K562 (cell line): ENCODE measurements around the gene LMBR1L. TPM values are rescaled to one million over a fixed set of nuclear protein-coding genes. Genes with fewer than 3 reads are reported as not detected.
A peak's percentile ranks its signal among the peaks of the same experiment; 100 is the strongest.

Experiments used
- CHAMP1 ChIP-seq: fragments of 450-650 bp; IDR thresholded peaks from 2 replicates; pipeline ENCODE4 v1.6.1; 2016; ENCODE audit warnings: mild to moderate bottlenecking
- FOXK2 ChIP-seq, 2 experiments: fragments of 450-650 bp; IDR thresholded peaks in 1 of 2; conservative IDR thresholded peaks in 1 of 2; 2 replicates each; pipeline ENCODE4 v1.6.1; 2016; ENCODE audit warnings: low read depth in 2 of 2, mild to moderate bottlenecking in 1 of 2
- FOXO4 ChIP-seq: fragments of 450-650 bp; formaldehyde crosslinking; IDR thresholded peaks from 2 replicates; pipeline ENCODE4 v1.4.0; 2020; ENCODE audit warnings: mild to moderate bottlenecking, moderate library complexity
- GTF2E2 ChIP-seq: fragments of 200-800 bp; sonication (Bioruptor generic); IDR thresholded peaks from 2 replicates; pipeline ENCODE4 v1.6.1; 2016; ENCODE audit warnings: missing genetic modification characterization, missing compliant biosample characterization
- L3MBTL2 ChIP-seq: fragments of 450-650 bp; IDR thresholded peaks from 2 replicates; pipeline ENCODE4 v1.6.1; 2016; ENCODE audit warnings: mild to moderate bottlenecking, moderate library complexity
- NFYB ChIP-seq: IDR thresholded peaks from 2 replicates; pipeline ENCODE4 v1.6.1; 2011; ENCODE audit warnings: mild to moderate bottlenecking, moderate library complexity; ENCODE audit not compliant: insufficient read length; ENCODE audit errors: extremely low read depth
- PHF8 ChIP-seq: fragments of 200-600 bp; sonication (generic); IDR thresholded peaks from 2 replicates; pipeline ENCODE4 v1.6.1; 2012; ENCODE audit warnings: mixed run types, mild to moderate bottlenecking, inconsistent platforms, low read length, moderate library complexity, borderline replicate concordance
- REST ChIP-seq, 2 experiments: fragments of 450-650 bp; formaldehyde crosslinking in 1 of 2; IDR thresholded peaks; 2 replicates each; pipeline versions ENCODE4 v1.4.0 to v1.6.1; 2014 to 2020; ENCODE audit warnings: mild to moderate bottlenecking in 2 of 2, borderline replicate concordance in 1 of 2, low read depth in 1 of 2
- SOX6 ChIP-seq: fragments of 450-650 bp; IDR thresholded peaks from 2 replicates; pipeline ENCODE4 v1.6.1; 2014; ENCODE audit warnings: mild to moderate bottlenecking
- SPI1 ChIP-seq: IDR thresholded peaks from 2 replicates; pipeline ENCODE4 v1.6.1; 2011; ENCODE audit warnings: low read depth, low read length, control low read depth, borderline replicate concordance
- STAT5A ChIP-seq: IDR thresholded peaks from 2 replicates; pipeline ENCODE4 v1.6.1; 2012; ENCODE audit warnings: low read length, inconsistent platforms, borderline replicate concordance
- TAF7 ChIP-seq: fragments of 450-650 bp; IDR thresholded peaks from 2 replicates; pipeline ENCODE4 v1.6.1; 2016; ENCODE audit warnings: missing genetic modification characterization, missing compliant biosample characterization
- THRAP3 ChIP-seq: fragments of 450-650 bp; IDR thresholded peaks from 2 replicates; pipeline ENCODE4 v1.6.1; 2016; ENCODE audit warnings: mild to moderate bottlenecking, inconsistent platforms, borderline replicate concordance
- USF1 ChIP-seq: sonication (generic); formaldehyde crosslinking; IDR thresholded peaks from 2 replicates; pipeline ENCODE4 v1.9.0; 2022; ENCODE audit warnings: mild to moderate bottlenecking, missing genetic modification reagents
- ZNF175 ChIP-seq: fragments of 200-800 bp; sonication (Bioruptor generic); IDR thresholded peaks from 2 replicates; pipeline ENCODE4 v1.6.1; 2016; ENCODE audit warnings: low read depth, mild to moderate bottlenecking, missing genetic modification characterization, missing compliant biosample characterization
- polyA plus RNA-seq, 8 experiments: library from polyadenylated mRNA; depleted of rRNA in 4 of 8; stranded (reverse) in 5 of 8; unstranded in 3 of 8; fragments of >200 nt; fragmentation: Nextera tagmentation in 2 of 8; fragmentation: Illumina TruSeq in 1 of 8; extraction: Ambion mirVana in 2 of 8; extraction: Trizol in 1 of 8; gene quantifications; 2 replicates each; pipeline versions ENCODE4 v1.2.1 to v1.2.3, GENCODE V29; 2011 to 2014; ENCODE audit warnings: inconsistent platforms in 1 of 8, missing spikeins in 1 of 8
- total RNA-seq, 7 experiments: library from RNA; depleted of rRNA in 6 of 7; stranded (reverse); fragments of >200 nt in 6 of 7; fragmentation: Illumina TruSeq in 2 of 7; extraction: Trizol in 2 of 7; gene quantifications; 2 replicates each; pipeline versions ENCODE4 v1.2.1 to v1.2.3, GENCODE V29; 2011 to 2021; ENCODE audit warnings: low replicate concordance in 1 of 7

The LMBR1L gene
- total and polyA plus RNA-seq, 9 of the 15 experiments (the other 6 are each of a cell fraction or from before 2014, with no cell fraction given), result 2.5 to 57.0 (median 31.1) TPM

GRCh38 chr12:49138587-49138986, 27.9 kb upstream of the LMBR1L start (continued):
- TF ChIP-seq SOX6 (peak; percentile 57; the same call in 1 of the 2 replicates), THRAP3 (no peak), FOXK2 (conservative IDR thresholded peaks at IDR 0.05 in 1 of 2, IDR thresholded peaks at IDR 0.05 in 1 of 2; ENCODE audit: low read depth in 2 of 2) (peak; percentile 30 to 52; a peak in 1 of 4 replicates), REST (IDR thresholded peaks at IDR 0.05; ENCODE audit: borderline replicate concordance) (peak; percentile 52; the same call in 1 of the 2 replicates), REST (CRISPR knock-in tag; IDR thresholded peaks at IDR 0.05; ENCODE audit: low read depth) (no peak), FOXO4 (CRISPR knock-in tag) (no peak), CHAMP1 (0 out of 2 replicates have a peak, but pooled peaks have one; percentile 23), STAT5A (peak; percentile 16; the same call in 1 of the 2 replicates), USF1 (peak; percentile 74), TAF7 (tag) (0 out of 2 replicates have a peak, but pooled peaks have one; percentile 23), L3MBTL2 (peak; percentile 35; the same call in 1 of the 2 replicates), ZNF175 (CRISPR knock-in tag) (no peak), PHF8 (peak; percentile 17; the same call in 1 of the 2 replicates), SPI1 (peak; percentile 67; the same call in 1 of the 2 replicates), GTF2E2 (tag) (no peak), NFYB (peak; percentile 62)
